ENCODE results near the gene NAA16. TPM values are rescaled to one million over a fixed set of nuclear protein-coding genes. Genes with fewer than 3 reads are reported as not detected.

The NAA16 gene
- total RNA-seq, 1 experiment from 2014 or later, result 27.0 TPM

GRCh38 chr13:41411060-41411459 lies 100.0 kb downstream of the NAA16 start:
- DNase-seq, result no peak
- Mint-ChIP-seq H3K4me1 (ENCODE audit: low read depth, unreplicated experiment) (no peaks in the 10 kb centered on the region), H3K27me3 (ENCODE audit: unreplicated experiment) (no peaks in the 10 kb centered on the region), H3K9me3 (ENCODE audit: low read depth, unreplicated experiment) (no peaks in the 10 kb centered on the region), H3K4me3 (ENCODE audit: low read depth, unreplicated experiment) (no peak overlapping the region), H3K27ac (ENCODE audit: unreplicated experiment) (no peak overlapping the region), H3K36me3 (ENCODE audit: insufficient read depth, unreplicated experiment) (no peaks in the 10 kb centered on the region)
- no peak for TF ChIP-seq CTCF (IDR thresholded peaks at IDR 0.05; ENCODE audit: unreplicated experiment)
- intact Hi-C loops (cut with micrococcal nuclease; ENCODE audit: unreplicated experiment), result loop anchor here (1.0 kb wide), 1 partner anchor 241 kb away; no protein-coding TSS in a partner anchor
- no TSS peak for BruUV-seq (replicated peaks)
- CTCF ChIA-PET, result interaction anchor here (0.5 to 1.6 kb wide), 2 partner anchors 234 to 242 kb away, joined by 4 to 5 read pairs; no protein-coding TSS in a partner anchor

GRCh38 chr13:41411522-41411921 lies 100.5 kb downstream of the NAA16 start:
- Mint-ChIP-seq H3K4me3 (ENCODE audit: low read depth, unreplicated experiment) (no peak overlapping the region), H3K27me3 (ENCODE audit: unreplicated experiment) (no peaks in the 10 kb centered on the region), H3K9me3 (ENCODE audit: low read depth, unreplicated experiment) (no peaks in the 10 kb centered on the region), H3K36me3 (ENCODE audit: insufficient read depth, unreplicated experiment) (no peaks in the 10 kb centered on the region), H3K27ac (ENCODE audit: unreplicated experiment) (no peak overlapping the region), H3K4me1 (ENCODE audit: low read depth, unreplicated experiment) (no peaks in the 10 kb centered on the region)
- BruUV-seq (replicated peaks), result no TSS peak
- DNase-seq, result peak; percentile 28
- CTCF ChIA-PET, result interaction anchor here (1.6 kb wide), 1 partner anchor 241 kb away, joined by 5 read pairs; no protein-coding TSS in a partner anchor
- intact Hi-C loops (cut with micrococcal nuclease; ENCODE audit: unreplicated experiment), result loop anchor here (1.0 kb wide), 1 partner anchor 241 kb away; no protein-coding TSS in a partner anchor
- TF ChIP-seq CTCF (IDR thresholded peaks at IDR 0.05; ENCODE audit: unreplicated experiment), result no peak

GRCh38 chr13:41413872-41414271 lies 102.8 kb downstream of the NAA16 start:
- Mint-ChIP-seq H3K27me3 (ENCODE audit: unreplicated experiment) (no peaks in the 10 kb centered on the region), H3K27ac (ENCODE audit: unreplicated experiment) (no peak overlapping the region), H3K36me3 (ENCODE audit: insufficient read depth, unreplicated experiment) (no peaks in the 10 kb centered on the region), H3K4me1 (ENCODE audit: low read depth, unreplicated experiment) (peaks cover 4% of the 10 kb centered on the region), H3K4me3 (ENCODE audit: low read depth, unreplicated experiment) (no peak overlapping the region), H3K9me3 (ENCODE audit: low read depth, unreplicated experiment) (peaks cover 4% of the 10 kb centered on the region)
- CTCF ChIA-PET, result no interaction called here
- TF ChIP-seq CTCF (IDR thresholded peaks at IDR 0.05; ENCODE audit: unreplicated experiment), result no peak
- no TSS peak for BruUV-seq (replicated peaks)
- intact Hi-C loops (cut with micrococcal nuclease; ENCODE audit: unreplicated experiment), result no loop called here
- DNase-seq, result no peak

GRCh38 chr13:41416276-41416675 lies 105.2 kb downstream of the NAA16 start:
- Mint-ChIP-seq H3K27me3 (ENCODE audit: unreplicated experiment) (no peaks in the 10 kb centered on the region), H3K9me3 (ENCODE audit: low read depth, unreplicated experiment) (peaks cover 4% of the 10 kb centered on the region), H3K4me3 (ENCODE audit: low read depth, unreplicated experiment) (no peak overlapping the region), H3K36me3 (ENCODE audit: insufficient read depth, unreplicated experiment) (no peaks in the 10 kb centered on the region), H3K4me1 (ENCODE audit: low read depth, unreplicated experiment) (peaks cover 9% of the 10 kb centered on the region), H3K27ac (ENCODE audit: unreplicated experiment) (no peak overlapping the region)
- no peak for DNase-seq
- CTCF ChIA-PET, result no interaction called here
- TF ChIP-seq CTCF (IDR thresholded peaks at IDR 0.05; ENCODE audit: unreplicated experiment), result no peak
- no TSS peak for BruUV-seq (replicated peaks)
- intact Hi-C loops (cut with micrococcal nuclease; ENCODE audit: unreplicated experiment), result no loop called here

Data from Calu3 (cell line).